ENCODE results near the gene DSTYK. TPM values are rescaled to one million over a fixed set of nuclear protein-coding genes. Genes with fewer than 3 reads are reported as not detected.

The DSTYK gene
- polyA plus RNA-seq, 1 of the 3 experiments (the other 2 are of a cell fraction), result 4.4 TPM

DNA sequence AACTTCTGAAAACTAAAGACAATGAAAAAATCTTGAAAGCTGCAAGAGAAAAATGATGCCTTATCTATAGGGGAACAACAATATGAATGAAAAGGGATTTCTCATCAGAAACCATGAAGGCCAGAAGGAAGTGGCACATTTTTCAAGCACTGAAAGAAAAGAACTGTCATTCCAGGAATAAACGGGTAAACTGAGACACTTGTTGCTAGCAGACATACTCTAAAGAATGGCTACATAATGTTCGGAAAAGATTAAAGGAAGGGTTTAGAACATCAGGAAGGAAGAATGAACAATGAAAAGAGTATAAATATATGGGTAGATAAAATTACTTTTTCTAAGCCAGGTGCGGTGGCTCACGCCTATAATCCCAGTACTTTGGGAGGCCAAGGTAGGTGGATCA lies 104.2 kb downstream of the DSTYK start:
- Histone ChIP-seq H3K9me2 (no peaks in the 10 kb centered on the region), H3K9me3 (no peaks in the 10 kb centered on the region), H2AFZ (ENCODE audit: low read depth) (no peak overlapping the region), H3K4me1 (ENCODE audit: control insufficient read depth in 1 of 2, insufficient read depth in 2 of 2, low read depth in 1 of 2, low read length in 1 of 2) (no peaks in the 10 kb centered on the region), H3K4me3 (ENCODE audit: low read depth in 2 of 2, low read length in 1 of 2) (no peak overlapping the region), H3K79me2 (ENCODE audit: insufficient read depth) (peaks cover 9% of the 10 kb centered on the region), H4K20me1 (ENCODE audit: insufficient read depth) (no peaks in the 10 kb centered on the region), H3K4me2 (no peak overlapping the region), H3F3A (replicated peaks; ENCODE audit: insufficient read depth) (no peaks in the 10 kb centered on the region), H3K27me3 (ENCODE audit: insufficient read depth) (no peaks in the 10 kb centered on the region), H3K9ac (no peak overlapping the region), H3K27ac (ENCODE audit: low read depth in 2 of 2, low read length in 1 of 2) (no peak overlapping the region), H3K36me3 (replicated peaks in 1 of 2; ENCODE audit: control insufficient read depth in 1 of 2, insufficient read depth in 2 of 2, low read length in 1 of 2) (peaks cover 45 to 49% of the 10 kb centered on the region in 2 experiments)
- WGBS (ENCODE audit: low lambda C conversion rate), result 97% methylated on average over 4 of the region's 4 CpGs
- CTCF ChIA-PET, result interaction anchor here (0.6 kb wide), 1 partner anchor 149 kb away, joined by 3 read pairs; no protein-coding TSS in a partner anchor
- POLR2A ChIA-PET, result no interaction called here
- TF ChIP-seq, protein P1, sequence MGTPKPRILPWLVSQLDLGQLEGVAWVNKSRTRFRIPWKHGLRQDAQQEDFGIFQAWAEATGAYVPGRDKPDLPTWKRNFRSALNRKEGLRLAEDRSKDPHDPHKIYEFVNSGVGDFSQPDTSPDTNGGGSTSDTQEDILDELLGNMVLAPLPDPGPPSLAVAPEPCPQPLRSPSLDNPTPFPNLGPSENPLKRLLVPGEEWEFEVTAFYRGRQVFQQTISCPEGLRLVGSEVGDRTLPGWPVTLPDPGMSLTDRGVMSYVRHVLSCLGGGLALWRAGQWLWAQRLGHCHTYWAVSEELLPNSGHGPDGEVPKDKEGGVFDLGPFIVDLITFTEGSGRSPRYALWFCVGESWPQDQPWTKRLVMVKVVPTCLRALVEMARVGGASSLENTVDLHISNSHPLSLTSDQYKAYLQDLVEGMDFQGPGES (IDR thresholded peaks at IDR 0.05; ENCODE audit: low read depth, low read length), result no peak
- TF ChIP-seq NFIC (IDR thresholded peaks at IDR 0.05; ENCODE audit: borderline replicate concordance) (no peak), EZH2phosphoT487 (IDR thresholded peaks at IDR 0.05; ENCODE audit: borderline replicate concordance, low read depth) (no peak), ELF1 (IDR thresholded peaks at IDR 0.05) (no peak), TAF1 (IDR thresholded peaks at IDR 0.05; ENCODE audit: borderline replicate concordance, low read depth, low read length) (no peak), SIN3A (IDR thresholded peaks at IDR 0.05; ENCODE audit: borderline replicate concordance, low read depth, low read length) (no peak), FOSL2 (IDR thresholded peaks at IDR 0.05; ENCODE audit: borderline replicate concordance, low read depth) (no peak), MXI1 (IDR thresholded peaks at IDR 0.05; ENCODE audit: low read depth, low read length) (no peak), YY1 (IDR thresholded peaks at IDR 0.05; ENCODE audit: low read depth) (no peak), NRF1 (IDR thresholded peaks at IDR 0.05; ENCODE audit: low read depth, low read length) (no peak), SMC3 (IDR thresholded peaks at IDR 0.05; ENCODE audit: low read depth, low read length) (no peak), CHD2 (IDR thresholded peaks at IDR 0.05; ENCODE audit: low read length, partially characterized antibody) (no peak)
- TF ChIP-seq, protein P2, sequence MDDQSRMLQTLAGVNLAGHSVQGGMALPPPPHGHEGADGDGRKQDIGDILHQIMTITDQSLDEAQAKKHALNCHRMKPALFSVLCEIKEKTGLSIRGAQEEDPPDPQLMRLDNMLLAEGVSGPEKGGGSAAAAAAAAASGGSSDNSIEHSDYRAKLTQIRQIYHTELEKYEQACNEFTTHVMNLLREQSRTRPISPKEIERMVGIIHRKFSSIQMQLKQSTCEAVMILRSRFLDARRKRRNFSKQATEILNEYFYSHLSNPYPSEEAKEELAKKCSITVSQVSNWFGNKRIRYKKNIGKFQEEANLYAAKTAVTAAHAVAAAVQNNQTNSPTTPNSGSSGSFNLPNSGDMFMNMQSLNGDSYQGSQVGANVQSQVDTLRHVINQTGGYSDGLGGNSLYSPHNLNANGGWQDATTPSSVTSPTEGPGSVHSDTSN (IDR thresholded peaks at IDR 0.05), result no peak
- TF ChIP-seq, protein P3, sequence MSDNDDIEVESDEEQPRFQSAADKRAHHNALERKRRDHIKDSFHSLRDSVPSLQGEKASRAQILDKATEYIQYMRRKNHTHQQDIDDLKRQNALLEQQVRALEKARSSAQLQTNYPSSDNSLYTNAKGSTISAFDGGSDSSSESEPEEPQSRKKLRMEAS (IDR thresholded peaks at IDR 0.05; ENCODE audit: low read depth), result no peak
- DNase-seq, result no peak

DNA sequence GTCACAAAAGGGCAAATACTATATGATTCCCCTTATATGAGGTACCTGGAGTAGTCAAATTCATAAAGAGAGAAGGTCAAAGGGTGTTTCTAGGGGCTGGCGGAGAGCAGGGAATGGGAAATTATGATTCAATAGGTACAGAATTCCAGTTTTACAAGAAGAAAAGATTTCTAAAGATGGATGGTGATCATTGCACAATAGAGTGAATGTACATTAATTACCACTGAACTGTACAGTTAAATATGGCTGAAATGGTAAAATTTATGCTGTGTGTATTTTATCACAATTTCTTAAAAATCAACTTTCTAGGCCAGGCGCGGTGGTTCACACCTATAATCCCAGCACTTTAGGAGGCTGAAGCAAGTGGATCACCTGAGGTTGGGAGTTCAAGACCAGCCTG lies 109.1 kb downstream of the DSTYK start:
- Histone ChIP-seq H3K36me3 (replicated peaks in 1 of 2; ENCODE audit: control insufficient read depth in 1 of 2, insufficient read depth in 2 of 2, low read length in 1 of 2) (peaks cover 77 to 90% of the 10 kb centered on the region in 2 experiments), H3K9ac (no peak overlapping the region), H4K20me1 (ENCODE audit: insufficient read depth) (no peaks in the 10 kb centered on the region), H3K4me1 (ENCODE audit: control insufficient read depth in 1 of 2, insufficient read depth in 2 of 2, low read depth in 1 of 2, low read length in 1 of 2) (no peaks in the 10 kb centered on the region), H3K9me3 (no peaks in the 10 kb centered on the region), H3F3A (replicated peaks; ENCODE audit: insufficient read depth) (no peaks in the 10 kb centered on the region), H3K9me2 (no peaks in the 10 kb centered on the region), H2AFZ (ENCODE audit: low read depth) (no peak overlapping the region), H3K79me2 (ENCODE audit: insufficient read depth) (peaks cover 8% of the 10 kb centered on the region), H3K4me3 (ENCODE audit: low read depth in 2 of 2, low read length in 1 of 2) (no peak overlapping the region), H3K4me2 (no peak overlapping the region), H3K27ac (ENCODE audit: low read depth in 2 of 2, low read length in 1 of 2) (no peak overlapping the region), H3K27me3 (ENCODE audit: insufficient read depth) (no peaks in the 10 kb centered on the region)
- WGBS (ENCODE audit: low lambda C conversion rate), result 91% methylated on average over 3 of the region's 3 CpGs
- no peak for TF ChIP-seq FOXM1 (IDR thresholded peaks at IDR 0.05; ENCODE audit: low read depth)
- no peak for TF ChIP-seq NFIC (IDR thresholded peaks at IDR 0.05; ENCODE audit: borderline replicate concordance)
- TF ChIP-seq TEAD4 (IDR thresholded peaks at IDR 0.05; ENCODE audit: borderline replicate concordance, insufficient read depth), result no peak
- TF ChIP-seq SMC3 (IDR thresholded peaks at IDR 0.05; ENCODE audit: low read depth, low read length), result no peak
- TF ChIP-seq, protein P1 (IDR thresholded peaks at IDR 0.05; ENCODE audit: low read depth, low read length), result no peak
- TF ChIP-seq, protein P4, sequence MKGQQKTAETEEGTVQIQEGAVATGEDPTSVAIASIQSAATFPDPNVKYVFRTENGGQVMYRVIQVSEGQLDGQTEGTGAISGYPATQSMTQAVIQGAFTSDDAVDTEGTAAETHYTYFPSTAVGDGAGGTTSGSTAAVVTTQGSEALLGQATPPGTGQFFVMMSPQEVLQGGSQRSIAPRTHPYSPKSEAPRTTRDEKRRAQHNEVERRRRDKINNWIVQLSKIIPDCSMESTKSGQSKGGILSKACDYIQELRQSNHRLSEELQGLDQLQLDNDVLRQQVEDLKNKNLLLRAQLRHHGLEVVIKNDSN (IDR thresholded peaks at IDR 0.05; ENCODE audit: borderline replicate concordance, low read depth), result no peak
- no peak for TF ChIP-seq MEF2A (IDR thresholded peaks at IDR 0.05; ENCODE audit: borderline replicate concordance, low read depth)
- no peak for TF ChIP-seq CHD2 (IDR thresholded peaks at IDR 0.05; ENCODE audit: low read length, partially characterized antibody)
- TF ChIP-seq, protein P2 (IDR thresholded peaks at IDR 0.05), result no peak
- no peak for DNase-seq
- POLR2A ChIA-PET, result no interaction called here
- CTCF ChIA-PET, result no interaction called here

All from SK-N-SH (cell line).